Neural cell (in vitro differentiated cells): ENCODE results near the gene KRTCAP2. TPM values are rescaled to one million over a fixed set of nuclear protein-coding genes. Genes with fewer than 3 reads are reported as not detected.

Source experiments
- H2AFZ ChIP-seq: fragments of 200-600, 300-800 bp; sonication (generic), shearing (Covaris generic); 2 replicates; pipeline ENCODE4 v1.6.0; 2014; ENCODE audit warnings: low read depth, mild to moderate bottlenecking, antibody characterized with exemption, low read length, moderate library complexity
- H3F3A ChIP-seq: fragments of 200-600 bp; shearing (Covaris generic); 2 replicates; pipeline ENCODE4 v1.6.1; 2016; ENCODE audit warnings: mild to moderate bottlenecking, moderate library complexity, mixed read lengths, antibody characterized with exemption, low read length; ENCODE audit not compliant: insufficient read depth, poor library complexity, severe bottlenecking
- H3K27ac ChIP-seq: fragments of 200-600, 300-800 bp; sonication (generic), shearing (Covaris generic); 2 replicates; pipeline ENCODE4 v1.5.1; 2014; ENCODE audit warnings: mild to moderate bottlenecking, low read length, moderate library complexity
- H3K27me3 ChIP-seq: fragments of 300-800, 200-600 bp; sonication (generic), shearing (Covaris generic); 2 replicates; pipeline ENCODE4 v1.6.0; 2014; ENCODE audit warnings: mild to moderate bottlenecking, low read depth, low read length, moderate library complexity; ENCODE audit not compliant: insufficient read depth
- H3K36me3 ChIP-seq: fragments of 300-800, 200-600 bp; sonication (generic), shearing (Covaris generic); 2 replicates; pipeline ENCODE4 v1.5.1; 2014; ENCODE audit warnings: mild to moderate bottlenecking, antibody characterized with exemption, low read length, moderate library complexity; ENCODE audit not compliant: insufficient read depth
- H3K4me2 ChIP-seq: fragments of 300-800, 200-600 bp; sonication (generic), shearing (Covaris generic); 2 replicates; pipeline ENCODE4 v1.6.0; 2014; ENCODE audit warnings: mild to moderate bottlenecking, low read length
- H3K4me3 ChIP-seq: fragments of 300-800, 200-600 bp; sonication (generic), shearing (Covaris generic); 2 replicates; pipeline ENCODE4 v1.5.1; 2014; ENCODE audit warnings: mild to moderate bottlenecking, low read length, moderate library complexity
- H3K79me2 ChIP-seq: fragments of 200-600 bp; shearing (Covaris generic); replicated peaks from 2 replicates; pipeline ENCODE4 v1.6.0; 2014; ENCODE audit warnings: mild to moderate bottlenecking, low read length, moderate library complexity; ENCODE audit not compliant: insufficient read depth
- H3K9ac ChIP-seq: fragments of 300-800, 200-600 bp; sonication (generic), shearing (Covaris generic); 2 replicates; pipeline ENCODE4 v1.6.1; 2016; ENCODE audit warnings: mild to moderate bottlenecking, low read length, mixed read lengths
- H3K9me2 ChIP-seq: fragments of 200-600 bp; shearing (Covaris generic); 2 replicates; pipeline ENCODE4 v1.6.1; 2016; ENCODE audit warnings: mild to moderate bottlenecking, low read length, mixed read lengths; ENCODE audit not compliant: insufficient read depth
- H3K9me3 ChIP-seq: fragments of 200-600, 300-800 bp; sonication (generic), shearing (Covaris generic); 2 replicates; pipeline ENCODE4 v1.6.1; 2016; ENCODE audit warnings: mild to moderate bottlenecking, mixed run types, low read length, moderate library complexity, mixed read lengths
- H4K20me1 ChIP-seq: fragments of 200-600 bp; shearing (Covaris generic); 2 replicates; pipeline ENCODE4 v1.6.1; 2016; ENCODE audit warnings: mild to moderate bottlenecking, mixed run types; ENCODE audit not compliant: insufficient read depth
- CTCF ChIP-seq: fragments of 450-650 bp; IDR thresholded peaks from 2 replicates; pipeline ENCODE4 v1.5.1; 2014; ENCODE audit warnings: antibody characterized with exemption, mild to moderate bottlenecking, moderate library complexity; ENCODE audit not compliant: poor library complexity, severe bottlenecking
- EP300 ChIP-seq: fragments of 450-650 bp; conservative IDR thresholded peaks from 2 replicates; pipeline ENCODE4 v1.6.1; 2014; ENCODE audit warnings: antibody characterized with exemption, mild to moderate bottlenecking, moderate library complexity; ENCODE audit not compliant: poor library complexity, severe bottlenecking
- EZH2 ChIP-seq: fragments of 200-600, 300-800 bp; shearing (Covaris generic), sonication (generic); IDR thresholded peaks from 2 replicates; pipeline ENCODE4 v1.6.1; 2014; ENCODE audit warnings: antibody characterized with exemption, low read length, borderline replicate concordance, mild to moderate bottlenecking; ENCODE audit not compliant: insufficient read depth, poor library complexity, severe bottlenecking
- MXI1 ChIP-seq: fragments of 450-650 bp; conservative IDR thresholded peaks from 2 replicates; pipeline ENCODE4 v1.6.1; 2014; ENCODE audit warnings: antibody characterized with exemption, mild to moderate bottlenecking; ENCODE audit not compliant: poor library complexity, severe bottlenecking
- POLR2AphosphoS5 ChIP-seq: IDR thresholded peaks from 2 replicates; pipeline ENCODE4 v1.6.1; 2012
- RAD21 ChIP-seq: fragments of 450-650 bp; conservative IDR thresholded peaks from 2 replicates; pipeline ENCODE4 v1.6.1; 2014; ENCODE audit warnings: antibody characterized with exemption, mild to moderate bottlenecking, moderate library complexity
- REST ChIP-seq: IDR thresholded peaks from 2 replicates; pipeline ENCODE4 v1.6.1; 2012; ENCODE audit warnings: borderline replicate concordance
- SMC3 ChIP-seq: fragments of 450-650 bp; conservative IDR thresholded peaks from 2 replicates; pipeline ENCODE4 v1.6.1; 2014; ENCODE audit warnings: antibody characterized with exemption, mild to moderate bottlenecking, moderate library complexity; ENCODE audit not compliant: poor library complexity
- TAF1 ChIP-seq: IDR thresholded peaks from 2 replicates; pipeline ENCODE4 v1.6.1; 2012; ENCODE audit warnings: low read depth
- polyA plus RNA-seq: library from polyadenylated mRNA; depleted of rRNA; stranded (reverse); fragments of >200 nt; gene quantifications from 2 replicates; pipeline ENCODE4 v1.2.3, GENCODE V29; 2014

The KRTCAP2 gene
- polyA plus RNA-seq, 1 donor from 2014 or later, result 175 TPM

GRCh38 chr1:155188268-155188667 lies 15.2 kb upstream of the KRTCAP2 start:
- TF ChIP-seq MXI1, result no peak
- TF ChIP-seq EZH2, result no peak
- TF ChIP-seq POLR2AphosphoS5, result no peak
- no peak for TF ChIP-seq CTCF
- TF ChIP-seq RAD21, result no peak
- TF ChIP-seq TAF1, result no peak
- TF ChIP-seq EP300, result no peak
- TF ChIP-seq REST, result no peak
- TF ChIP-seq SMC3, result no peak
- H2AFZ ChIP-seq, result no peak overlapping the region
- H3K9ac ChIP-seq, result no peak overlapping the region
- H3K4me2 ChIP-seq, result no peak overlapping the region
- no peaks in the 10 kb centered on the region for H3K9me3 ChIP-seq
- no peaks in the 10 kb centered on the region for H3K27me3 ChIP-seq
- H3K36me3 ChIP-seq, result no peaks in the 10 kb centered on the region
- H3K79me2 ChIP-seq, result no peaks in the 10 kb centered on the region
- H4K20me1 ChIP-seq, result no peaks in the 10 kb centered on the region
- H3K27ac ChIP-seq, result no peak overlapping the region
- H3F3A ChIP-seq, result no peaks in the 10 kb centered on the region
- H3K9me2 ChIP-seq, result no peaks in the 10 kb centered on the region
- no peak overlapping the region for H3K4me3 ChIP-seq

- Histone ChIP-seq H3K9me3 (no peaks in the 10 kb centered on the region), H4K20me1 (no peaks in the 10 kb centered on the region), H3K27me3 (no peaks in the 10 kb centered on the region), H3K4me3 (no peak overlapping the region), H3K79me2 (no peaks in the 10 kb centered on the region), H2AFZ (no peak overlapping the region), H3K9ac (no peak overlapping the region), H3K9me2 (no peaks in the 10 kb centered on the region), H3K27ac (no peak overlapping the region), H3K4me2 (no peak overlapping the region), H3F3A (no peaks in the 10 kb centered on the region), H3K36me3 (no peaks in the 10 kb centered on the region)
- no peak for TF ChIP-seq CTCF
Observed at GRCh38 chr1:155187456-155187891, 14.4 kb upstream of the KRTCAP2 start.
